T follicular helper cell (primary cell): ENCODE measurements around the gene NUDT3.
A peak's percentile ranks its signal among the peaks of the same experiment; 100 is the strongest.

Source experiments
- DNase-seq: peaks from one replicate; pipeline ENCODE4 v3.0.0-alpha.2; 2020; ENCODE audit warnings: low read depth

Gene NUDT3

DNA sequence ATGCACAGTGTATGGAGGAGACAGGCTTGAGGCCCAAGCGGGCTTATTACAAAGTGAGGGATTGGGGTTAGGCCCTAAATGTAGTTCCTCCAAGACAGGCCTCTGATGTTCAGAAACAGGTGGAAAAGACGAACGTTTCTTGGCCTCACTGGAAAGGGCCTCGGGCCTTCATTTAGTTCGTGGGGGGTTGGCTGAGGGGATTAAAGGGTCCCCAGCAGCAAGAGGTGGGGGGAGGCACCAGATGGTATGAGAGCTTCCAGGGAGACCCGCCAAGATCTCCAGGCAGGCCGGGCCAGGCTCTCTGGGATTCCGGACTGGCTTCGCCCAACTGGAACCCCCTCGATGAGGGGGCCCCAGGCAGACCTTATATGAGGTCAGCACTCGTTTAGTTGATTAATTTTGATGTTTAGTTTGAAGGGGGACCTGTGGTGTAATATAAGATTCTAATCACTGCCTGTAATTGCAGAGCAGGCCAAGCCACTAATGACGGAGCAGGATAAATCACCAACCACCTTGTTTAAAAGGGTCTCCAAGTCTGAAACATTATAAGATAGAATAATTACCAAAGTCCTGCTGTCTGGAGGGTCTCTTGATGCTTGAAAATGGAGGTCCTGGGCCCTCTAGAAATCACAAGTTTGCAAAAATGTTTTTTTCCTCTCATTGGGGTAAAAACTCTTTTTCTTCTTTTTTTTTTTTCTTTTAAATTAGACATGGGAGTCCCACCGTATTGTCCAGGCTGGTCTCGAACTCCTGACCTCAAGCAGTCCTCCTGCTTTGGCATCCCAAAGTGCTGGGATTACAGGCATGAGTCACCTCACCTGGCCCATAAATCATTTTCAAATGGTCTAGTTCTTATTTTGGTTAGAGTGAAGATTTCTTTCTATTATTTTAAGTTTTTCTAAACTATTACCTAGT lies 153.6 kb downstream of the NUDT3 start:
- no peak for DNase-seq

DNA sequence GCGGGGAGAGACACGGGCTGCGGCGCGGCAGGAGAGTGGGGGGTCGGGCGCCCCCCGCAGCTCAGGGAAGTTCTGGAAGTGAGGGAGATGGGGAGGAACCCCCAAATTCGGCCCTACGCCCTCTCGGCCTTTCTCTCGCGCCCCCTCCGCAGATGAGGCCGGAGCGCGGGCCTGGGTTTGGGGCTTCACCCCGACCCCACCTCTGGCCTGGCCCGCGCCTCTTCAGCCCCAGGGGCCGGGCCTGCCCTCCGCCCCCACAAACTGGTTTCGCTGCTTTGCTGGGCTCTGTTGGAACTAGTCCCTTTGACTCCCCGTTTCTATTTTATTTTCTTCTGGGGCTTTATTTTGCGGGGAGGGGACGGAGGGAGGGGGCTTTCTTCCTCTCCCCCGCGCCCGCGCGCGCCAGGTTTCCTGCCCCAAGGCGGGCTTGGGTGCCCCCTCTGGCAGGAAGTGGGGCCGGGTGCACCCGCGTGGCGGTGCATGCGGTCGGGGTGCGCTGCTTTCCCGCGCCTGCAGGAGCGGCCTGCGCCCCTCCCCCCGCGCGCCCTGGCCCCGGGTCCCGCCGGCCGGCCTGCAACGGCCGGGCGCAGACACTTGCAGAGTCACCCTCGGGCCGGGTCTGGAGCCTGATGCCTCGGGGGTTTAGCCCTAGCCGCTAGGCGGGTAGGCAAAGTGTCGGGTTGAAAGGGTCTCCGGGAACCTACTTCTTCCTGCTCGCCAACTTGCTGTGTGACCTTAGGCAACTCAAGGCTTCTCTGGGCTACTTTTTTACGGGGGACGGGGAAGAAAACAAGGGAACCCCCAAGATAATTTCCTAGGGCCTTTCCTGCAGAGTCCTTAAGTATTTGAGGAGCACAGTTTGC lies 154.5 kb downstream of the NUDT3 start:
- DNase-seq: peak; percentile 59

DNA sequence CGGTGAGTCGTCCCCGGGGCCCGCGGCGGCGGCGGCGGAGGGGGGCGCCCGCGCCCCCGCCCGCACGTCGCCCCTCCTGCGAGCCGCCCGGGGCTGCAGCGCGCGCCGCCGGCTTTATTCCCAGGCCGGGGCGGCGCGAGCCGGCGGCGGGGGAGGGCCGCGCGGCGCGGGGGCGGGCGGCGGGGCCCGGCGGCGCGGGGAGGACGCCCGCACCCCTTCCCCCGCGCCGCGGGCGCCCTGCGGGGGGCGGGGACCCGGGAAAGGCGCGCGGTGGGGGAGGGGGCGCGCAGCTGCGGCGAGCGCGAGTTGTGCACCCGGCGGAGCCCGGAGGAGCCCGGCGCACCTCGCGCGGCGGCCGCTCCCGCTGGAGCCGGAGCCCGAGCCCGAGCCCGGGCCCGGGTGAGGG lies 155.2 kb downstream of the NUDT3 start:
- DNase-seq: peak; percentile 30

DNA sequence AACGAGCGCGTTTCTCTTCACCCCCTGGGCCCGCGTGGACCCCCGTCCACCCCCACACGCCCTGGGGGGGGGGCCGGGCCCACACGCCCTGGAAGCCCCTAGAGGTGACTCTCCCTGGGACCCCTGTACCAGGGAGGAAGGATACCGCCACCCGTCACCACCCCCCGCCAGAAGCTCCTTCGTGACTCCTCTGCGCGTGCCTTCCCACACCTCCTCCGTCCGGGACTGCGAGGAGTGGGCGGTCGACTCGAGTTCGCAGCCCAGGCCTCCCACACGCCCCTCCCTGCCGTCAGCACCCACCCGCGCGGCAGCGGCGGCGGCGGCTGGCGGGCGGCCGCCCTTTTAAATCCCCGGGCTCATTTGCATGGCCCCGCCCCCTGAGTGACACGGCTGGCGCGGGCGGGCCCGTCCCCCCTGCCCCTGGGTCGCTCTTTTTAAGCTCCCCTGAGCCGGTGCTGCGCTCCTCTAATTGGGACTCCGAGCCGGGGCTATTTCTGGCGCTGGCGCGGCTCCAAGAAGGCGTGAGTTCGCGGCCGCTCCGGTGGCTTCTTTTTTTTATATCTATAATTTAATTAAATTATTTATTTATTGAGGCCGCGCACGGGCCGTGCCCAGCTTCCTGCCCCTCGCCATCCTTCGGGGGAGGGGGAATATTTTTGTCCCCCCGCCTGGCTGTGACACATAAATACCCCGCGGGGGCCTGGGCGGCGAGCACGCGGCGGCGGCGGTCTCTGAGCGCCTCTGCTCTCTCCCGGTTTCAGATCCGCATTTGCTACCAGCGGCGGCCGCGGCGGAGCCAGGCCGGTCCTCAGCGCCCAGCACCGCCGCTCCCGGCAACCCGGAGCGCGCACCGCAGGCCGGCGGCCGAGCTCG lies 155.8 kb downstream of the NUDT3 start, which contains the start of gene HMGA1:
Gene HMGA1 (plus strand): TSS at position 431 of the 873 bp plus-strand sequence. CDS start 3,908 bp downstream, outside the sequence.
- DNase-seq: peak; percentile 88

DNA sequence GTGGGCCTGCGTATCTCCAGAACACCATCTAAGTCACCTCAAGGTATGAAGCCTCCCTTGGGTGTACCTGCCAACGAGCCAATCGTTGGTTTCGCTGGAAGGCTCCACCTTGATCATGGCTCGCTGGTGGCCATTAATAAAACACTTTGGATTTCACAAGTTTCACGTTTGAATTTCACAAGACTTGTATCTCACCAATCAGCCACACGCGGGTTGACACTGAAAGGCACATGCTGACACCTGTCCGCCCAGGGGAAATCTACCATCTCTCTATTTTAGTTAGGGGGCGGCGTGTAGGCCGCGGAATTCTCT lies 156.4 kb downstream of the NUDT3 start:
- peak; percentile 55 for DNase-seq

DNA sequence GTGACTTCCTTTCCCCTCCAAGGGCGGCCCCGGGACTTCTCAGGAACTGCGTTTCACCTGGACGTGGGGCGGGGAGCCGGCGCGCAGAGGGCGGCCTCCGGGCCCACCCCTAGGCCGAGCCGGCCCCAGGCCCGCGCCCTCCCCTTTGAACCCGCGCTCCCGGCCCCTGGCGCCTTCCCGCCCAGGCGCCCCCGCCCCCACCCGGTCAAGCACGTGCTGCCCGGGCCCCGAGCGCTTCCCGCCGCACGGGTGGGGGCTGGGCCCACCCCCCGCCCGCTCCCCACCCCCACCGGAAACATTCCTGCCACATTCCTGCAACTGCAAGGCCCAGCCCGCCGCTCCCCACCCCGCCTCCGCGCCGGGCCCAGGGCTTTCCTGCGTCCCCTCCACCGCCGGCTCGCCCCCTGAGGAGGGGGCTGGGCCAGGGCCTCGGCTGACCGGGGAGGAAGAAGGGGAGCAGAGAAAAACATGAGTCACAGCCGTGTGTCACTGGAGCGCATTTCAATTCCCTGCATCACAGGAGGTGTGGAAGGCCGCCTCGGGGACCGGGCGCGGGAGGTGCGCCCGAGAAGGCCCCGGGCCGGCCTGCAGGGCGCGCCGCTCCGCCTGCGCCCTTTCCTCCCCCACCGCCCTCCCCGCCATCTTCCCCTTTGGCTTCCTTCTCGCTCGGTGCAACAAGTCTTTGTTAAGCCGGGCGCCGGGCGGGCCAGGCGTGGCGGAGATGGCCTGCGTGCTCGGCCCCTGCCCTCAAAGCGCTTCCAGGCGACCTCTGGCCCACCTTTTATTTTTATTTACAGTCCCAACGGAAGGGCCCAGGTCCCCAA lies 156.9 kb downstream of the NUDT3 start:
- peak; percentile 52 for DNase-seq

DNA sequence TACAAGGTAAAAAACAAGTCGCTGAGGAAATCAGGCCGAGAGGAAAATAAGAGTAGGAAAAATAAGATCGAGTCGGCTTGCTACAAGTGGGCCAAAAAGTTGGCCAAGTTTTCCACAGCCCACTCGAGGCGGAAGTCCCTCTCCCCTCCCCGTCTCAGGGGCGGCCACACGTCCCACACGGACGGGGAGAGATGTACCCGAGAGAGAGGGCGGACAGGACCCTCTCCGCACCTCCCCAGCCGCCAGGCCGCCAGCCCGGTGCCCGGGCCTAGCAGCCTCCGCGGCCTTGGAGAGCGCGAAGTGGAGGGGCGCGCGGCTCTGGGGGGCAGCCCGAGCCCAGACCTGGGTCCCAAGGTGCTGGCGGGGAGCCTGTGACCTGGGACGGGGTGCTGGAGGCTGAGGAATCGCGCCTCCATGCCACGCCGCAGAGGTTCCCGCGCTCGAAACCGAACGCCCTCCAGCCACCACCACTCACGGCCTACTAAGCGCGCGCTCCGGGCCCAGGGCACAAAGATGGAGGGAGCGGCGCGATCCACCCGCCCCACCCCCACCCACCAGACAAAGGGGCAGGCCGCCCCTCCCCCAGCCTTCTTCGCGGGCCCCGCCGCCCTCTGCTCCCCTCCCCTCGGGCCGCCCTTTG lies 157.7 kb downstream of the NUDT3 start:
- no peak for DNase-seq

DNA sequence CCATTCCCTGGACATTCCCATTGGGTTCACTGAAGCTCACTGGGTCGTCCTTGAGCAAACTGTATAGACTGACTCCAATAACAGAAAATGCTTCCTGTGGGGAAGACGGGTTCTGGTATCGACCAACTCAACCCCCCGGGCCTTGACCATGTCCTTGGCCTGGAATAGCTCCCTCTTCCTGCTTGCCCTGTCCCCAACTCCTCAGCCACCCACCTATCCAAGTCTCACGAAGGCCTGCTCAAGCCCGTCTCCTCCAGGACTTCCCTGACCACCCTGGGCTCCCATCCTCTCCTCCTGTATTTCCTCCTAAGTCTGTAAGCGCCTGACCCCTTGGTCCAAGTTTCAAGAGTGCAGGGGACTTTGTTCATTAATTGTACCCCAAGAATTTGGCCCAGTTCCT lies 158.6 kb downstream of the NUDT3 start:
- no peak for DNase-seq

DNA sequence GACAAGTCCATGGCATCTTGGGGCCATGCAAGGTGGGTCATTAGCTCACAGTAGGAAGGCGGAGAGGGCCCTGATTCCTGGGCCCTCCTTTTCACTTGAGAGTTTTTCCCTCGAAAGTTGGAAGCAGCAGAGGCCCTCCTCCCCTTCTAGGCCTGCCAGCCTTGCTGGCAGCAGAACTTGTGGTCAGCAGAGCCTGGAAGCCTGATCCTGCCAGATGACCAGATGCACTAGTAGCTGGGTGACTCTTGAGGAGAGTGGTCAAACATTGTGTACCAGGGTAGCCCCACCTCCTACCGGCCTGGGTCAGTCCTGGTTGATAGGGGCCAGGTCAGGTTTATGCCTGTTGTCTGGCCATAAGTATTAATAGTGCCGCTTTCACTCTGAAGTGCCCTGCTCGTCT lies 159.6 kb downstream of the NUDT3 start:
- DNase-seq: no peak

DNA sequence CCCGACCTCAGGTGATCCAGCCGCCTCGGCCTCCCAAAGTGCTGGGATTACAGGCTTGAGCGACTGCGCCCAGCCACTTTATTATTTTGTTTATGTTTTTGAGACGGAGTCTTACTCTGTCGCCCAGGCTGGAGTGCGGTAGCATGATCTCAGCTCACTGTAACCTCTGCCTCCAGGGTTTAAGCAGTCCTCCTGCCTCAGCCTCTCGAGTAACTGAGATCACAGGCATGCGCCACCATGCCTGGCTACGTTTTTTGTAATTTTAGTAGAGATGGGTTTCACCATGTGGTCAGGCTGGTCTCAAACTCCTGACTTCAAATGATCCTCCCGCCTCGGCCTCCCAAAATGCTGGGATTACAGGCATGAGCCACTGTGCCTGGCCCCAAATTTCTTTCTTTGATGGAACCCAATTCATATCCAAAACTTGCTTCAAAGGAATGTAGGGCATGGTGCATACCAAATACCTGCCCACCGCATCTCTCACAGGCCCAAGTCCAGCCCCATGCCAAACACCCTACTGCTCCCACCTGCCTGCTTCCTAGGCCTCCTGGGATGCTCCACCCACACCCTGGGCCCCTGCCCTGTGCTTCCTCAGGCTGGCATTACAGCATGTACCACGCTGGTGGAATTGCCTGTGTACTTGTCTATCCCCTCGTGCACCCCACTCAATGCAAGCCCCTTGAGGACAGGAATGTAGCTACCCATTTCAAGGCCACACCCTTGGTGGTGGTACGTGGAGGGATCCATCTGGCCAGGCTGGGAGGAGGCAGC lies 160.7 kb downstream of the NUDT3 start:
- DNase-seq: no peak

DNA sequence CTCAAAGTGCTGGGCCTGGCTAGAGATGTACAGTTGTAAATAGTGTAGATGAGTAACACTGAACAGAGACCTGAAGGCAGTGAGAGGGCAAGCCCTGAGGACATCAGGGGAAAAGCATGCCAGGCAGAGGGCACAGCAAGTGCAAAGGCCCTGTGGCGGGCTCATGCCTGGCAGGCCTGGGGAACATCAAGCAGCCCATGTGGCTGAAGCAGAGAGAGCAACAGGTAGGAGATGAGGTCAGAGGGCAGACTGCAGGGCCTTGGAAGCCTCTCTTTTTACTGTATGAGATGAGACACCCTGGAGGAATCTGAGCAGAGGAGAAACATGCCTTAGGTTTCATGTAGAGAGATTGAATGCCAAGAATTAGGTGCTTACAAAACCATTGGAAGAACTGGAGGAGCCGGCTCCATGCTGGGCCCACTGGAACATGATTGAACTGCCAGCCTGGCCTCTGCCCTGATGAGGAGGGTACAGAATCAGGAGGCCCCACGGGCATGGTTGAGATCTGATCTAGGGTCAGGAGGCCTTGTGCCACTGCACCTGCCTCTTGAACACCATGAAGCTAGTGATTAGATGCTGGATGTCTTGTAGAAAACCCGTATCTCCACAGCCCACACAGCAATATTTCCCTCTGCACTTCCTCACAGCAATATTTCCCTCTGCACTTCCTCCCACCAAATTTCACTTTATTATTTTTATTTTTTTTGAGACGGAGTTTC lies 161.7 kb downstream of the NUDT3 start:
- DNase-seq: no peak

DNA sequence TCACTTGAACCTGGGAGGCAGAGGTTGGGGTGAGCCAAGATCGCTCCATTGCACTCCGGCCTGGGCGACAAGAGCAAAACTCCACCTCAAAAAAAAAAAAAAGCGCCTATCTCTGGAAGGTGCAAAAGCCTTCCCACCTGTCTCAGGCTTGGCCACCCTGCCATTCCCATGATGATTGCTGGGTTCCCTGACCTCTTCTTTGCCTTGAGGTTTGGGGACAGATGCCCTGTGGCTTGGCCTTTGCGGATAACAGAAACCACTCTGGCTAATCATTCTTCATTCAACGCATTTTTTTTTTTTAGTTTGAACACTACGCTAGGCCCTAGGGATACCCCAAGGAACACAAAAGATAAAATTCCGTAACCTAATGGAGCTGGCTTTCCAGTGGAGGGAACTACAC lies 162.6 kb downstream of the NUDT3 start:
- no peak for DNase-seq
